ENCODE data around the gene GPR176. TPM values are rescaled to one million over a fixed set of nuclear protein-coding genes. Genes with fewer than 3 reads are reported as not detected.

Gene GPR176
- total RNA-seq, 4 donors from 2014 or later = 0.53 to 6.2 (median 3.0) TPM

- intact Hi-C loops (cut with DNase I; ENCODE audit: low total_unique reads) = no loop called here
- DNase-seq (ENCODE audit: low spot score in 2 of 2) = no peak
- no peak overlapping the region for H3K4me3 ChIP-seq (ENCODE audit: low read depth, poor library complexity, severe bottlenecking)
- WGBS, 2 donors = 67 to 68% methylated on average over 3 of the region's 3 CpGs
- no peak for TF ChIP-seq POLR2A (IDR thresholded peaks at IDR 0.05)
These were observed 124.6 kb downstream of the GPR176 start for GRCh38 chr15:39795486-39795885.

DNA sequence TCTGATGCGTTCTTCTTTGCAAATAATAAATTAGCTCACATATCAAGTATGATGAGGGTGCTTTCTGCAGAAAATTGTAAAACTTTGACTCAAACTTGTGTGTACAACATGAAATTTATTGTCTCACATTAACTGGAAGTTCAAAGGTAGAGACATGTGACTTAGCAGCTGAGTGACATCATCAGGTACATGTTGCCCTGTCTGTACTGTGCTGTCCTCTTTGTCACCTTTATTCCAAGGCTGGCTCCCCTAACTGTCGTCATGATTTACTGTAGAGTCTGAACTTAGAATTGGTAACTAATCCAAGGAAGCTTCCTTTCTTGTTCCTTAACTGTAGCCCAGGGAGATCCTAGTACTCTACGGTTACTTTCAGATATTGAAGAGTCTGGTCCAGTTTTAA lies 125.1 kb downstream of the GPR176 start:
- intact Hi-C loops (cut with DNase I; ENCODE audit: low total_unique reads) = no loop called here
- WGBS, 2 donors = 85 to 86% methylated on average over 3 of the region's 3 CpGs
- no peak overlapping the region for H3K4me3 ChIP-seq (ENCODE audit: low read depth, poor library complexity, severe bottlenecking)
- no peak for TF ChIP-seq POLR2A (IDR thresholded peaks at IDR 0.05)
- TF ChIP-seq, protein P1, sequence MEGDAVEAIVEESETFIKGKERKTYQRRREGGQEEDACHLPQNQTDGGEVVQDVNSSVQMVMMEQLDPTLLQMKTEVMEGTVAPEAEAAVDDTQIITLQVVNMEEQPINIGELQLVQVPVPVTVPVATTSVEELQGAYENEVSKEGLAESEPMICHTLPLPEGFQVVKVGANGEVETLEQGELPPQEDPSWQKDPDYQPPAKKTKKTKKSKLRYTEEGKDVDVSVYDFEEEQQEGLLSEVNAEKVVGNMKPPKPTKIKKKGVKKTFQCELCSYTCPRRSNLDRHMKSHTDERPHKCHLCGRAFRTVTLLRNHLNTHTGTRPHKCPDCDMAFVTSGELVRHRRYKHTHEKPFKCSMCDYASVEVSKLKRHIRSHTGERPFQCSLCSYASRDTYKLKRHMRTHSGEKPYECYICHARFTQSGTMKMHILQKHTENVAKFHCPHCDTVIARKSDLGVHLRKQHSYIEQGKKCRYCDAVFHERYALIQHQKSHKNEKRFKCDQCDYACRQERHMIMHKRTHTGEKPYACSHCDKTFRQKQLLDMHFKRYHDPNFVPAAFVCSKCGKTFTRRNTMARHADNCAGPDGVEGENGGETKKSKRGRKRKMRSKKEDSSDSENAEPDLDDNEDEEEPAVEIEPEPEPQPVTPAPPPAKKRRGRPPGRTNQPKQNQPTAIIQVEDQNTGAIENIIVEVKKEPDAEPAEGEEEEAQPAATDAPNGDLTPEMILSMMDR (IDR thresholded peaks at IDR 0.05) = no peak
- no peak for DNase-seq (ENCODE audit: low spot score in 2 of 2)

DNA sequence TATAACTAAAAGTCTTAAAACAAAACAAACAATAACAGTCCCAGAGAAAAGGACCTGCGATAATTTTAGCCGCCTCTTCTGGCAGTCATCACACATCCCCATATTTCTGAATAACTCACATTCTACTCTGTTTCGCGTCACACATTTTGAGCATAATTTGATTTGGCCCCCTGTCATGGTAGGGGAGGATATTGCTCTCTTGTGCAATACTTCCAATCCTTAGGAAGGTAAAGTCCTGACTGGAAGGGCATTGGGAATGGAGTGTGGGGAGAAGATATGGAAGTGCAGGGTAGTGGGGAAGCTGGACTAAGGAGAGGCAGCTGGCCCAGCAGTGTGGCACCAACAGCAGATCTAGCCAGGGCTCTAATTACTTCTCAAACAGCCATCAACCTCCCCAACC lies 126.1 kb downstream of the GPR176 start:
- TF ChIP-seq, protein P1 (IDR thresholded peaks at IDR 0.05) = no peak
- no peak for TF ChIP-seq POLR2A (IDR thresholded peaks at IDR 0.05)
- no peak overlapping the region for H3K4me3 ChIP-seq (ENCODE audit: low read depth, poor library complexity, severe bottlenecking)
- 80 to 83% methylated on average over 4 of the region's 4 CpGs for WGBS, 2 donors
- DNase-seq (ENCODE audit: low spot score in 2 of 2) = no peak
- intact Hi-C loops (cut with DNase I; ENCODE audit: low total_unique reads) = no loop called here

DNA sequence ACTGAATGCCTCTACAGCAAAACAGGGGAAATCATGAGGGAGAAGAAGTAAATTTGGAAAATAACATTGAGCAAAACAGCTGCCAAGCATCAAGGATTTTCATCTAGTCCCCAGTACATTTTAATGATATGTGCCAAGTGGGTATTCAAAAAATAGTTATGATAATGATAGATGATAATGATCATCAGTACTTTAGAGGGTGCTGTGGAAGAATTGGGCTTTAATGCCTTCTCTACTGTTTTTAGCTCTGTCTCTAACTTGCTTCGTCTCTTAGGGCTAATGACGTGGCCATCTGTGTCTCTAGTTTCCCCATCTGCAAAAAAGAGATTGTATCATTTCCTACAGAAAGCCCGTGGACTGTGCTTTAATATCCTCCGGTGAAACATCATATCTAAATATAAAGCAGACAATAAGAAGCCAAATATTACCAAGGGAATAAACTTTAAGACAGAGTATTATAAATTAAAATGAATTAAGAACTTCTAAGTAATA lies 127.2 kb downstream of the GPR176 start:
- no peak overlapping the region for H3K4me3 ChIP-seq (ENCODE audit: low read depth, poor library complexity, severe bottlenecking)
- WGBS, 2 donors = 42 to 56% methylated on average over 4 of the region's 4 CpGs
- intact Hi-C loops (cut with DNase I; ENCODE audit: low total_unique reads) = no loop called here
- TF ChIP-seq, protein P1 (IDR thresholded peaks at IDR 0.05) = no peak
- DNase-seq (ENCODE audit: low spot score in 2 of 2) = no peak

GRCh38 chr15:39792025-39792843 lies 127.8 kb downstream of the GPR176 start:
- TF ChIP-seq, protein P1 (IDR thresholded peaks at IDR 0.05) = no peak
- TF ChIP-seq POLR2A (IDR thresholded peaks at IDR 0.05) = no peak
- no peak for DNase-seq (ENCODE audit: low spot score in 2 of 2)
- intact Hi-C loops (cut with DNase I; ENCODE audit: low total_unique reads) = no loop called here
- H3K4me3 ChIP-seq (ENCODE audit: low read depth, poor library complexity, severe bottlenecking) = no peak overlapping the region
- WGBS, 2 donors = 78 to 79% methylated on average over 5 of the region's 5 CpGs

- TF ChIP-seq, protein P1 (IDR thresholded peaks at IDR 0.05) = no peak
- TF ChIP-seq POLR2A (IDR thresholded peaks at IDR 0.05) = no peak
- no peak overlapping the region for H3K4me3 ChIP-seq (ENCODE audit: low read depth, poor library complexity, severe bottlenecking)
- no peak for DNase-seq (ENCODE audit: low spot score in 2 of 2)
- intact Hi-C loops (cut with DNase I; ENCODE audit: low total_unique reads) = no loop called here
- WGBS, 2 donors = 67 to 68% methylated on average over 4 of the region's 4 CpGs
These were observed 130.3 kb downstream of the GPR176 start for GRCh38 chr15:39789736-39790135.
